ENCODE measurements around the gene CASZ1. TPM values are rescaled to one million over a fixed set of nuclear protein-coding genes. Genes with fewer than 3 reads are reported as not detected.

CASZ1 gene
- total and polyA plus RNA-seq, 2 donors from 2014 or later: 10.1 to 33.0 TPM

GRCh38 chr1:10601342-10602070 is 194.9 kb downstream of the CASZ1 start:
- no peaks in the 10 kb centered on the region for H3K27me3 ChIP-seq (ENCODE audit: control insufficient read depth, insufficient read depth, low read length)
- H3K4me1 ChIP-seq (ENCODE audit: control insufficient read depth in 2 of 3, insufficient read depth in 2 of 3, low read depth in 1 of 3, low read length in 3 of 3): peaks cover 0 to 20% (median 6%) of the 10 kb centered on the region in 3 donors
- no peak for TF ChIP-seq CTCF (IDR thresholded peaks at IDR 0.05; ENCODE audit: borderline replicate concordance, extremely low read depth, insufficient read depth)
- H3K4me3 ChIP-seq (ENCODE audit: low read length in 3 of 3): no peak overlapping the region
- H3K27ac ChIP-seq (ENCODE audit: low read depth in 2 of 2, low read length in 2 of 2): no peak overlapping the region
- intact Hi-C loops (cut with DNase I): no loop called here
- FAIRE-seq (no peak), DNase-seq (peak in 4 of 5 donors; percentile 50 to 64 (median 56))
- H3K9me3 ChIP-seq (ENCODE audit: control insufficient read depth in 2 of 3, insufficient read depth in 1 of 3, low read length in 3 of 3): no peaks in the 10 kb centered on the region
- no peak overlapping the region for H3K9ac ChIP-seq (ENCODE audit: low read length in 3 of 3)
- peaks cover 0 to 3% (median 0%) of the 10 kb centered on the region in 3 donors for H3K36me3 ChIP-seq (ENCODE audit: control insufficient read depth in 2 of 3, insufficient read depth in 3 of 3, low read length in 3 of 3)

- intact Hi-C loops (cut with DNase I): no loop called here
- Histone ChIP-seq H3K9me3 (ENCODE audit: control insufficient read depth in 2 of 3, insufficient read depth in 1 of 3, low read length in 3 of 3) (no peaks in the 10 kb centered on the region), H3K4me1 (ENCODE audit: control insufficient read depth in 2 of 3, insufficient read depth in 2 of 3, low read depth in 1 of 3, low read length in 3 of 3) (peaks cover 0 to 23% (median 12%) of the 10 kb centered on the region in 3 donors), H3K27ac (ENCODE audit: low read depth in 2 of 2, low read length in 2 of 2) (peak overlapping the region; percentile 3 to 43), H3K4me3 (ENCODE audit: low read length in 3 of 3) (no peak overlapping the region), H3K27me3 (ENCODE audit: control insufficient read depth, insufficient read depth, low read length) (no peaks in the 10 kb centered on the region), H3K9ac (ENCODE audit: low read length in 3 of 3) (peak overlapping the region in 1 of 3 donors; percentile 36), H3K36me3 (ENCODE audit: control insufficient read depth in 2 of 3, insufficient read depth in 3 of 3, low read length in 3 of 3) (peaks cover 0 to 3% (median 0%) of the 10 kb centered on the region in 3 donors)
- DNase-seq (no peak), FAIRE-seq (no peak)
- TF ChIP-seq CTCF (IDR thresholded peaks at IDR 0.05; ENCODE audit: borderline replicate concordance, extremely low read depth, insufficient read depth): no peak
Measured at GRCh38 chr1:10599194-10599861, 197.1 kb downstream of the CASZ1 start.

GRCh38 chr1:10598389-10598702 is 198.1 kb downstream of the CASZ1 start:
- no peak overlapping the region for H3K9ac ChIP-seq (ENCODE audit: low read length in 3 of 3)
- no peaks in the 10 kb centered on the region for H3K9me3 ChIP-seq (ENCODE audit: control insufficient read depth in 2 of 3, insufficient read depth in 1 of 3, low read length in 3 of 3)
- peak overlapping the region in 1 of 2 donors; percentile 24 for H3K27ac ChIP-seq (ENCODE audit: low read depth in 2 of 2, low read length in 2 of 2)
- intact Hi-C loops (cut with DNase I): no loop called here
- no peak overlapping the region for H3K4me3 ChIP-seq (ENCODE audit: low read length in 3 of 3)
- DNase-seq (peak in 3 of 5 donors; percentile 29 to 65 (median 50)), FAIRE-seq (no peak)
- H3K4me1 ChIP-seq (ENCODE audit: control insufficient read depth in 2 of 3, insufficient read depth in 2 of 3, low read depth in 1 of 3, low read length in 3 of 3): peaks cover under 1 to 28% (median 14%) of the 10 kb centered on the region in 3 donors
- peaks cover 0 to 3% (median 0%) of the 10 kb centered on the region in 3 donors for H3K36me3 ChIP-seq (ENCODE audit: control insufficient read depth in 2 of 3, insufficient read depth in 3 of 3, low read length in 3 of 3)
- TF ChIP-seq CTCF (IDR thresholded peaks at IDR 0.05; ENCODE audit: borderline replicate concordance, extremely low read depth, insufficient read depth): no peak
- H3K27me3 ChIP-seq (ENCODE audit: control insufficient read depth, insufficient read depth, low read length): no peaks in the 10 kb centered on the region
